PC-3 (cell line): ENCODE results near the gene IL17REL. TPM values are rescaled to one million over a fixed set of nuclear protein-coding genes. Genes with fewer than 3 reads are reported as not detected.

Experiments
- ATAC-seq: fragments of 200-7000 bp; cut with Tn5 transposase; 2 replicates; pipeline ENCODE4 v1.9.1; 2020; ENCODE audit warnings: mild to moderate bottlenecking, moderate library complexity
- BruUV-seq: library from RNA; stranded (reverse); fragments of 400-500 nt; replicated peaks from 2 replicates; lab custom pipeline; 2021; lab: Mats Ljungman, UMichigan
- CTCF ChIA-PET: fragments of 300-600 bp; sonication (Branson Sonifier 250); formaldehyde crosslinking; loops from one replicate; lab custom pipeline; 2022; ENCODE audit warnings: antibody characterized with exemption; lab: Charles Lee
- POLR2A ChIA-PET: fragments of 300-600 bp; sonication (Branson Sonifier 250); formaldehyde crosslinking; loops from one replicate; lab custom pipeline; 2022; ENCODE audit warnings: antibody characterized with exemption; ENCODE audit not compliant: unreplicated experiment; lab: Charles Lee
- DNase-seq: peaks from one replicate; pipeline ENCODE4 v3.0.0-alpha.2; 2015
- H2AFZ ChIP-seq: fragments of 300-600 bp; sonication (generic); 2 replicates; pipeline ENCODE4 v1.6.0; 2016; ENCODE audit warnings: antibody characterized with exemption, low read length
- H3F3A ChIP-seq: fragments of 300-600 bp; sonication (generic); one replicate; pipeline ENCODE4 v1.6.0; 2017; ENCODE audit warnings: antibody characterized with exemption, low read length, control low read depth, mild to moderate bottlenecking; ENCODE audit not compliant: unreplicated experiment
- H3K27ac ChIP-seq: fragments of 300-600 bp; sonication (generic); 2 replicates; pipeline ENCODE4 v1.5.1; 2016; ENCODE audit warnings: mild to moderate bottlenecking, low read length
- H3K27me3 ChIP-seq: fragments of 300-600 bp; sonication (generic); 2 replicates; pipeline ENCODE4 v1.6.1; 2016; ENCODE audit warnings: low read length, mixed read lengths
- H3K36me3 ChIP-seq: fragments of 300-600 bp; sonication (generic); 2 replicates; pipeline ENCODE4 v1.6.1; 2016; ENCODE audit warnings: low read depth, mixed run types, low read length, mixed read lengths
- H3K4me1 ChIP-seq: fragments of 300-600 bp; sonication (generic); 2 replicates; pipeline ENCODE4 v1.5.1; 2016; ENCODE audit warnings: low read length; ENCODE audit not compliant: insufficient read depth
- H3K4me2 ChIP-seq: fragments of 300-600 bp; sonication (generic); 2 replicates; pipeline ENCODE4 v1.6.0; 2016; ENCODE audit warnings: low read length
- H3K4me3 ChIP-seq: fragments of 300-600 bp; sonication (generic); 2 replicates; pipeline ENCODE4 v1.5.1; 2016; ENCODE audit warnings: mild to moderate bottlenecking, low read length, mixed read lengths
- H3K79me2 ChIP-seq: fragments of 300-600 bp; sonication (generic); 2 replicates; pipeline ENCODE4 v1.6.1; 2017; ENCODE audit warnings: low read length, mixed read lengths
- H3K9ac ChIP-seq: fragments of 300-600 bp; sonication (generic); 2 replicates; pipeline ENCODE4 v1.6.0; 2016; ENCODE audit warnings: mild to moderate bottlenecking, low read length
- H3K9me2 ChIP-seq: fragments of 300-600 bp; sonication (generic); replicated peaks from 2 replicates; pipeline ENCODE4 v1.6.1; 2016; ENCODE audit warnings: mixed run types, low read length, mixed read lengths
- H3K9me3 ChIP-seq: fragments of 300-600 bp; sonication (generic); 2 replicates; pipeline ENCODE4 v1.6.1; 2016; ENCODE audit warnings: low read length, mixed read lengths
- H4K20me1 ChIP-seq: fragments of 300-600 bp; sonication (generic); 2 replicates; pipeline ENCODE4 v1.6.1; 2016; ENCODE audit warnings: low read length, mixed read lengths
- CTCF ChIP-seq: fragments of 300-600 bp; sonication (generic); conservative IDR thresholded peaks from 2 replicates; pipeline ENCODE4 v1.5.1; 2017; ENCODE audit warnings: antibody characterized with exemption, low read depth, mild to moderate bottlenecking, low read length
- EZH2 ChIP-seq: fragments of 300-600 bp; sonication (generic); IDR thresholded peaks from one replicate; pipeline ENCODE4 v1.6.1; 2017; ENCODE audit warnings: antibody characterized with exemption, mild to moderate bottlenecking, low read length; ENCODE audit not compliant: unreplicated experiment
- EZH2phosphoT487 ChIP-seq: fragments of 300-600 bp; sonication (generic); IDR thresholded peaks from 2 replicates; pipeline ENCODE4 v1.6.1; 2018; ENCODE audit warnings: mild to moderate bottlenecking, antibody characterized with exemption, low read length, borderline replicate concordance
- intact Hi-C: fragments of 100-400 bp; cut with micrococcal nuclease; formaldehyde crosslinking; loops from 2 replicates; pipeline ENCODE4 v1.9.0; 2023
- total RNA-seq: library from RNA; depleted of rRNA; stranded (reverse); fragments of >200 nt; gene quantifications from 2 replicates; pipeline ENCODE4 v1.2.3, GENCODE V29; 2014

IL17REL gene
- total RNA-seq, 1 experiment from 2014 or later: 0.04 TPM

GRCh38 chr22:50035131-50035881 lies 22.7 kb upstream of the IL17REL start:
- no peak for ATAC-seq
- ChIA-PET POLR2A (no interaction called here), CTCF (no interaction called here)

DNA sequence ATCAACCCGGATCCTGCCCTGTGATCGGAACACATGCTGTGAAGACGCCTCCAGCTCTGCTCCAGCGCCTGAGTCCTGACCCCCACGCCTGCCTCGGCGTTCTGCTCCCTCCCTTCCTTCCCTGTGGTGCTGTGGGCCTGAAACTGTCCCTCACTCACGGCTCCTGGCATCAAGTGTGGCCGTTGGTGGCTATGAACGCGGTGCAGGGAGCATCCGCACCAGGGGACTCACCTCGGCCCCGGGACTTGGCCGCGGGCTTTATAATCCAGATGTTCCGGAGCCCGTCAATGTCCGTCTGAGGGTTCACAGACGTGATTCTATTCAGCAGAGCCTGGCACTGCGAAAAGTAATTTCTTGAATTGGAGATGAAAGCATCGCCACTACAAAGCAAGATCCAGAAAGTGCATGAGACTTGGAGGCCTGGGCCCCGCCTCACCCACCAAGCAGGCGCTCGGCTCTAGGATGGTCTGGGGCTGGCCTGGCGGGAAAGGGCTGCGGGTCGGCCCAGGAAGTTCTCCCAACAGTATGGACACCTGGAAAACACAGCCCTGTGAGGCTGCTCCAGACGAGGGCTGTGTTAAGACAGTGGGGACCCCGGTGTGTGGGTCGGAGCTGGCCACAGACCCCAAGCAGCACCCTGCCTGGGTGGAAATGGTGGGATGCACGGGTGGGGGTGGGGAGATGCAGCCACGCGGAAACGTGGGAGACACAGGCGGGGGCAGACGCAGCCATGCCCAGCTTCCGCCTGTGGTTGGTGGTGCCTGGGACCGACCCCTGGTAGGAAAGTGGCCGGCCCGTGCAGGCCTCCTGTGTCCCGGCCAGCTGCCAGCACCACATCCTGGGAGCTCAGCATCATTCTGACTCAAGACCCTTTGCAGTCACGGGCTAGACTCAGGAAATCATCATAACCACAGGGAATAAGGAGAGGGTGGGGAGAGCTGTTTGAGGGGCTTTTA lies 21.8 kb upstream of the IL17REL start:
- Histone ChIP-seq H3K79me2 (no peaks in the 10 kb centered on the region), H3K36me3 (no peaks in the 10 kb centered on the region), H3K27ac (no peak overlapping the region), H3K27me3 (no peaks in the 10 kb centered on the region), H3K4me3 (no peak overlapping the region), H3K4me1 (no peaks in the 10 kb centered on the region), H3F3A (no peaks in the 10 kb centered on the region), H4K20me1 (no peaks in the 10 kb centered on the region), H3K4me2 (no peak overlapping the region), H2AFZ (no peak overlapping the region), H3K9me3 (no peaks in the 10 kb centered on the region), H3K9me2 (no peaks in the 10 kb centered on the region), H3K9ac (no peak overlapping the region)
- ATAC-seq (no peak), DNase-seq (no peak)
- CTCF ChIA-PET: no interaction called here
- TF ChIP-seq EZH2phosphoT487 (no peak), CTCF (no peak), EZH2 (no peak)
- POLR2A ChIA-PET: no interaction called here
- intact Hi-C loops: loop anchor here (10.0 kb wide), 1 partner anchor 60 kb away; no protein-coding TSS in a partner anchor
- no TSS peak for BruUV-seq

More at GRCh38 chr22:50035131-50035881, 22.7 kb upstream of the IL17REL start:
- Histone ChIP-seq H2AFZ (no peak overlapping the region), H3K4me1 (no peaks in the 10 kb centered on the region), H3K27ac (no peak overlapping the region), H3K79me2 (no peaks in the 10 kb centered on the region), H3K4me3 (no peak overlapping the region), H3K27me3 (no peaks in the 10 kb centered on the region), H3K9me2 (no peaks in the 10 kb centered on the region), H4K20me1 (no peaks in the 10 kb centered on the region), H3K36me3 (no peaks in the 10 kb centered on the region), H3K9me3 (no peaks in the 10 kb centered on the region), H3K9ac (no peak overlapping the region), H3K4me2 (no peak overlapping the region), H3F3A (no peaks in the 10 kb centered on the region)
- intact Hi-C loops: loop anchor here (10.0 kb wide), 1 partner anchor 61 kb away; no protein-coding TSS in a partner anchor
- TF ChIP-seq EZH2phosphoT487 (no peak), EZH2 (no peak)
- BruUV-seq: no TSS peak
- no peak for DNase-seq

- no peak overlapping the region for H3K9ac ChIP-seq
- H3K4me1 ChIP-seq: peaks cover 3% of the 10 kb centered on the region
- H3K27me3 ChIP-seq: no peaks in the 10 kb centered on the region
- no peak overlapping the region for H3K27ac ChIP-seq
- TF ChIP-seq EZH2phosphoT487 (no peak), CTCF (no peak), EZH2 (no peak)
- H3K36me3 ChIP-seq: no peaks in the 10 kb centered on the region
- ChIA-PET CTCF (no interaction called here), POLR2A (no interaction called here)
- no peak for DNase-seq
- no peak overlapping the region for H2AFZ ChIP-seq
- no peaks in the 10 kb centered on the region for H3K9me2 ChIP-seq
- no peaks in the 10 kb centered on the region for H3K79me2 ChIP-seq
- no peak for ATAC-seq
- intact Hi-C loops: loop anchor here (10.0 kb wide), 1 partner anchor 58 kb away; no protein-coding TSS in a partner anchor
- no peak overlapping the region for H3K4me3 ChIP-seq
- no TSS peak for BruUV-seq
- H3F3A ChIP-seq: no peaks in the 10 kb centered on the region
- H4K20me1 ChIP-seq: no peaks in the 10 kb centered on the region
- no peak overlapping the region for H3K4me2 ChIP-seq
- H3K9me3 ChIP-seq: no peaks in the 10 kb centered on the region
Observed at GRCh38 chr22:50032941-50033601, 20.5 kb upstream of the IL17REL start.
